ENCODE data around the gene ZNF444. TPM values are rescaled to one million over a fixed set of nuclear protein-coding genes. Genes with fewer than 3 reads are reported as not detected.

Gene ZNF444
- total RNA-seq, 1 donor from 2014 or later = 28.7 TPM

- H3K27me3 ChIP-seq = no peaks in the 10 kb centered on the region
- intact Hi-C loops (cut with DNase I) = no loop called here
- peaks cover 66% of the 10 kb centered on the region for H3K4me1 ChIP-seq
Measured at GRCh38 chr19:56119582-56119978, 21.5 kb upstream of the ZNF444 start.

GRCh38 chr19:56120002-56120370, 21.1 kb upstream of the ZNF444 start:
- TF ChIP-seq POLR2A (IDR thresholded peaks at IDR 0.05) (no peak), POLR2AphosphoS5 (IDR thresholded peaks at IDR 0.05; ENCODE audit: insufficient read depth in 1 of 2, low read depth in 1 of 2) (no peak), CTCF (IDR thresholded peaks at IDR 0.05) (no peak)
- no peaks in the 10 kb centered on the region for H3K9me3 ChIP-seq
- DNase-seq (ENCODE audit: extremely low spot score in 2 of 2) = no peak
- H3K36me3 ChIP-seq = no peaks in the 10 kb centered on the region
- peaks cover 62% of the 10 kb centered on the region for H3K4me1 ChIP-seq
- intact Hi-C loops (cut with DNase I) = no loop called here
- peak overlapping the region; percentile 96 for H3K27ac ChIP-seq
- peak overlapping the region; percentile 81 to 84 for H3K4me3 ChIP-seq
- H3K27me3 ChIP-seq = no peaks in the 10 kb centered on the region

More at GRCh38 chr19:56119582-56119978, 21.5 kb upstream of the ZNF444 start:
- peak overlapping the region; percentile 81 to 84 for H3K4me3 ChIP-seq
- no peak for TF ChIP-seq POLR2A (IDR thresholded peaks at IDR 0.05)
- no peak for TF ChIP-seq POLR2AphosphoS5 (IDR thresholded peaks at IDR 0.05; ENCODE audit: insufficient read depth in 1 of 2, low read depth in 1 of 2)
- no peak for TF ChIP-seq CTCF (IDR thresholded peaks at IDR 0.05)
- no peaks in the 10 kb centered on the region for H3K9me3 ChIP-seq
- H3K36me3 ChIP-seq = no peaks in the 10 kb centered on the region
- H3K27ac ChIP-seq = peak overlapping the region; percentile 96
- DNase-seq (ENCODE audit: extremely low spot score in 2 of 2) = no peak

GRCh38 chr19:56120371-56121179, 20.5 kb upstream of the ZNF444 start:
- TF ChIP-seq POLR2A (IDR thresholded peaks at IDR 0.05) (no peak), CTCF (IDR thresholded peaks at IDR 0.05) (no peak), POLR2AphosphoS5 (IDR thresholded peaks at IDR 0.05; ENCODE audit: insufficient read depth in 1 of 2, low read depth in 1 of 2) (peak in 1 of 2 donors; percentile 53)
- no peak for DNase-seq (ENCODE audit: extremely low spot score in 2 of 2)
- intact Hi-C loops (cut with DNase I) = no loop called here
- H3K27me3 ChIP-seq = no peaks in the 10 kb centered on the region
- H3K9me3 ChIP-seq = no peaks in the 10 kb centered on the region
- H3K27ac ChIP-seq = peak overlapping the region; percentile 96
- H3K4me3 ChIP-seq = peak overlapping the region; percentile 81 to 84
- H3K36me3 ChIP-seq = no peaks in the 10 kb centered on the region
- H3K4me1 ChIP-seq = peaks cover 56% of the 10 kb centered on the region

- H3K36me3 ChIP-seq = no peaks in the 10 kb centered on the region
- H3K4me3 ChIP-seq = peak within 1 kb of the TSS; percentile 81 to 84
- DNase-seq (ENCODE audit: extremely low spot score in 2 of 2) = peak in 1 of 2 donors; percentile 98
- H3K27me3 ChIP-seq = no peaks in the 10 kb centered on the region
- intact Hi-C loops (cut with DNase I) = no loop called here
- TF ChIP-seq POLR2A (IDR thresholded peaks at IDR 0.05) = peak in 1 of 2 donors; percentile 18
- no peak for TF ChIP-seq CTCF (IDR thresholded peaks at IDR 0.05)
- peak; percentile 85 to 90 for TF ChIP-seq POLR2AphosphoS5 (IDR thresholded peaks at IDR 0.05; ENCODE audit: insufficient read depth in 1 of 2, low read depth in 1 of 2)
- peak within 1 kb of the TSS; percentile 96 for H3K27ac ChIP-seq
- no peaks in the 10 kb centered on the region for H3K9me3 ChIP-seq
- peaks cover 47% of the 10 kb centered on the region for H3K4me1 ChIP-seq
Measured at GRCh38 chr19:56121180-56122167, 19.6 kb upstream of the ZNF444 start, which contains the start of gene ZNF787. Gene ZNF787, minus strand, starts transcription at chr19:56121295. Its CDS starts 18,078 bp downstream, at chr19:56103217.
